GM23248 (cell line): ENCODE data around the gene ZNF729. TPM values are rescaled to one million over a fixed set of nuclear protein-coding genes. Genes with fewer than 3 reads are reported as not detected.

Experiments
- DNase-seq: peaks from one replicate; pipeline ENCODE4 v3.0.0-alpha.2; 2015
- H2AFZ ChIP-seq: fragments of 200-600 bp; sonication (generic); 2 replicates; pipeline ENCODE4 v1.6.1; 2016; ENCODE audit warnings: antibody characterized with exemption
- H3F3A ChIP-seq: fragments of 200-600 bp; sonication (generic); 2 replicates; pipeline ENCODE4 v1.6.1; 2016; ENCODE audit warnings: mild to moderate bottlenecking, antibody characterized with exemption, mixed run types; ENCODE audit not compliant: insufficient read depth
- H3K27ac ChIP-seq: fragments of 200-600 bp; sonication (generic); 2 replicates; pipeline ENCODE4 v1.5.1; 2016; ENCODE audit warnings: mild to moderate bottlenecking
- H3K27me3 ChIP-seq: fragments of 200-600 bp; sonication (generic); replicated peaks from 2 replicates; pipeline ENCODE4 v1.6.1; 2016; ENCODE audit warnings: mild to moderate bottlenecking; ENCODE audit not compliant: insufficient read depth
- H3K36me3 ChIP-seq: fragments of 200-600 bp; sonication (generic); 2 replicates; pipeline ENCODE4 v1.6.1; 2016; ENCODE audit warnings: low read depth, mild to moderate bottlenecking
- H3K4me1 ChIP-seq: fragments of 200-600 bp; sonication (generic); 2 replicates; pipeline ENCODE4 v1.6.1; 2016; ENCODE audit warnings: mild to moderate bottlenecking; ENCODE audit not compliant: insufficient read depth
- H3K4me2 ChIP-seq: fragments of 200-600 bp; sonication (generic); one replicate; pipeline ENCODE4 v1.6.1; 2016; ENCODE audit warnings: mild to moderate bottlenecking; ENCODE audit not compliant: unreplicated experiment
- H3K4me3 ChIP-seq: fragments of 200-600 bp; sonication (generic); 2 replicates; pipeline ENCODE4 v1.5.1; 2016; ENCODE audit warnings: mild to moderate bottlenecking
- H3K79me2 ChIP-seq: fragments of 200-600 bp; sonication (generic); 2 replicates; pipeline ENCODE4 v1.6.1; 2016; ENCODE audit warnings: mild to moderate bottlenecking; ENCODE audit not compliant: insufficient read depth
- H3K9ac ChIP-seq: fragments of 200-600 bp; sonication (generic); 2 replicates; pipeline ENCODE4 v1.6.1; 2016; ENCODE audit warnings: mild to moderate bottlenecking
- H3K9me2 ChIP-seq: fragments of 200-600 bp; sonication (generic); 2 replicates; pipeline ENCODE4 v1.6.1; 2016; ENCODE audit warnings: mixed run types, mild to moderate bottlenecking, moderate library complexity; ENCODE audit not compliant: insufficient read depth
- H3K9me3 ChIP-seq: fragments of 200-600 bp; sonication (generic); one replicate; pipeline ENCODE4 v1.6.1; 2017; ENCODE audit warnings: low read depth
- H4K20me1 ChIP-seq: fragments of 200-600 bp; sonication (generic); 2 replicates; pipeline ENCODE4 v1.6.0; 2016; ENCODE audit not compliant: insufficient read depth
- EZH2 ChIP-seq: fragments of 200-600 bp; sonication (generic); IDR thresholded peaks from 2 replicates; pipeline ENCODE4 v1.6.1; 2018; ENCODE audit warnings: antibody characterized with exemption, mild to moderate bottlenecking; ENCODE audit not compliant: insufficient read depth, poor library complexity, severe bottlenecking
- EZH2phosphoT487 ChIP-seq: fragments of 200-600 bp; sonication (generic); IDR thresholded peaks from 2 replicates; pipeline ENCODE4 v1.6.1; 2018; ENCODE audit warnings: antibody characterized with exemption, moderate library complexity, mild to moderate bottlenecking, low read depth; ENCODE audit not compliant: insufficient read depth
- WGBS, 2 experiments: methylation state at CpG; one replicate each; pipeline ENCODE4 v1.1.6; 2015 to 2017; ENCODE audit warnings: low lambda C conversion rate in 2 of 2, low coverage in 1 of 2; ENCODE audit errors: missing lambda C conversion rate in 2 of 2; 5-methylcytosine and 5-hydroxymethylcytosine counted together
- in situ Hi-C: fragments of 300-500 bp; cut with MboI; formaldehyde crosslinking; loops from 2 replicates; pipeline ENCODE4 v1.15.0; 2020
- polyA plus RNA-seq: library from polyadenylated mRNA; unstranded; fragments of >200 nt; fragmentation: Nextera tagmentation; extraction: Ambion mirVana; gene quantifications from 2 replicates; pipeline ENCODE4 v1.2.1, GENCODE V29; 2016
- total RNA-seq: library from RNA; depleted of rRNA; stranded (reverse); fragments of >200 nt; shearing (Covaris generic); gene quantifications from 2 replicates; pipeline ENCODE4 v1.2.3, GENCODE V29; 2014; rRNA removed

Gene ZNF729
- total RNA-seq (not detected in 2 replicates), polyA plus RNA-seq (not detected in 2 replicates)

DNA sequence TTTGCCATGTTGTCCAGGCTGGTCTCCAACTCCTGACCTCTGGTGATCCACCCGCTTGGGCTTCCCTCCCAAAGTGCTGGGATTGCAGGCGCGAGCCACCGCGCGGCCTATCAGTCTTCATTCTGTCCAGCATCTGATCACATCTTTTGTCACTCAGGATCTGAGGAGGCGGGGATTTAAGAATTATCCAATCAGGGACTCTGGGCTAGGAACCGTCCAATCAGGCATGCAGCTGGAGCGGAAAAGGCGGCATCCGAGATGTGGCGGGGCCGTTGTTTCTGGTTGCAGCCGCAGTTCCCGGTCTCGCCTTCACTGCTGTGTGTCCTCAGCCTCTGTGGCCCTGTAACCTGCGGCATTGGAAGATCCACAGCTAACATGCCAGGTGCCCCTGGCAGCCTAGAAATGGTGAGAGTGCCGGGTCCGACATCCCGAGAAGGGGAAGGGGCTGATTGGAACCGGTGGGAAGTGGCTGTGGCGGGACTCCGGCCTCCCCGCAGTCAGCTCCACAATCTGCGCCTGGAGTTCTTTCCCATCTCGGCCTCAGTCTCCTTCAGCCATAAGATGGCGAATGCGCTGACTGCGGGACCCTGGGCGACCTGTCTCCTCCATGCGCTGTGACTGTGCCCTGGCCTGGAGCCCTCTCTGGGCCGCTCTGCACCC lies at the start of gene ZNF729:
Gene ZNF729, plus strand, starts transcription at position 291 of the 660 bp plus-strand sequence. Its CDS starts 85 bp downstream, at position 376.
- no peak for TF ChIP-seq EZH2phosphoT487
- no peak for TF ChIP-seq EZH2
- Histone ChIP-seq H3F3A (no peaks in the 10 kb centered on the region), H3K27ac (no peak within 1 kb of the TSS), H3K9ac (no peak within 1 kb of the TSS), H3K4me1 (no peaks in the 10 kb centered on the region), H3K9me3 (no peaks in the 10 kb centered on the region), H3K4me2 (no peak within 1 kb of the TSS), H3K27me3 (no peaks in the 10 kb centered on the region), H2AFZ (no peak within 1 kb of the TSS), H4K20me1 (no peaks in the 10 kb centered on the region), H3K36me3 (no peaks in the 10 kb centered on the region), H3K79me2 (no peaks in the 10 kb centered on the region), H3K4me3 (no peak within 1 kb of the TSS), H3K9me2 (no peaks in the 10 kb centered on the region)
- 11 to 12% methylated on average over 31 to 32 of the region's 32 CpGs for WGBS, 2 experiments
- in situ Hi-C loops: no loop called here
- DNase-seq: no peak

DNA sequence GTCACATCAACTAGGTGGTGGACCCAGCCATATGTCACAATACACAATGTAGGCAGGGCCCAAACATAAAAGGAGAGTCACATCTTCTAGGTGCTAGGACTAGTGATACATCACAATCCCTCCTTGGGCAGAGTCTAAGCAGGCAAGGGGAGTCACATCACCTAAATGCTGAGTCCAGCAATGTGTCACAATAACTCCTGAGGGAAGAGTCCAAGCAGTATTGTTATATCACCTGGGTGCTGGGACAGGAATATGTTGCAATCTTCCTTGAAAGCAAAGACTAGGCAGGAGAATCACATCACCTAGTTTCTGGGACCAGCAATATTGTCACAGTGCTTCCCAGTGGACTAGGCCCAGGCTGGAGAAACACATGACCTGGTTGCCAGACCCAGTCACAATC lies 29.4 kb upstream of the ZNF729 start:
- no peak overlapping the region for H2AFZ ChIP-seq
- no peak overlapping the region for H3K27ac ChIP-seq
- no peaks in the 10 kb centered on the region for H3K36me3 ChIP-seq
- H3K4me1 ChIP-seq: no peaks in the 10 kb centered on the region
- no peaks in the 10 kb centered on the region for H3F3A ChIP-seq
- H3K9ac ChIP-seq: no peak overlapping the region
- H4K20me1 ChIP-seq: no peaks in the 10 kb centered on the region
- TF ChIP-seq EZH2: no peak
- no peak for TF ChIP-seq EZH2phosphoT487
- H3K4me3 ChIP-seq: no peak overlapping the region
- no peaks in the 10 kb centered on the region for H3K9me2 ChIP-seq
- in situ Hi-C loops: no loop called here
- no peaks in the 10 kb centered on the region for H3K9me3 ChIP-seq
- H3K27me3 ChIP-seq: no peaks in the 10 kb centered on the region
- no peak overlapping the region for H3K4me2 ChIP-seq
- no peaks in the 10 kb centered on the region for H3K79me2 ChIP-seq
- no peak for DNase-seq

- H3K27ac ChIP-seq: no peak overlapping the region
- no peak overlapping the region for H3K4me2 ChIP-seq
- H3K4me1 ChIP-seq: no peaks in the 10 kb centered on the region
- no peak for DNase-seq
- H3K9me3 ChIP-seq: no peaks in the 10 kb centered on the region
- no peaks in the 10 kb centered on the region for H3K9me2 ChIP-seq
- H2AFZ ChIP-seq: no peak overlapping the region
- H3K4me3 ChIP-seq: no peak overlapping the region
- H3K36me3 ChIP-seq: no peaks in the 10 kb centered on the region
- no peak overlapping the region for H3K9ac ChIP-seq
- H4K20me1 ChIP-seq: no peaks in the 10 kb centered on the region
- in situ Hi-C loops: no loop called here
- no peaks in the 10 kb centered on the region for H3K27me3 ChIP-seq
- no peaks in the 10 kb centered on the region for H3K79me2 ChIP-seq
- no peak for TF ChIP-seq EZH2phosphoT487
- 39 to 51% methylated on average over 2 of the region's 2 CpGs for WGBS, 2 experiments
- no peaks in the 10 kb centered on the region for H3F3A ChIP-seq
Observed at GRCh38 chr19:22257381-22257780, 28.9 kb upstream of the ZNF729 start.

GRCh38 chr19:22257916-22258315 lies 28.3 kb upstream of the ZNF729 start:
- Histone ChIP-seq H3K36me3 (no peaks in the 10 kb centered on the region), H3K9me3 (no peaks in the 10 kb centered on the region), H3K4me2 (no peak overlapping the region), H3K9me2 (no peaks in the 10 kb centered on the region), H3K9ac (no peak overlapping the region), H3K4me1 (no peaks in the 10 kb centered on the region), H3K79me2 (no peaks in the 10 kb centered on the region), H3F3A (no peaks in the 10 kb centered on the region), H4K20me1 (no peaks in the 10 kb centered on the region), H2AFZ (no peak overlapping the region), H3K27ac (no peak overlapping the region), H3K4me3 (no peak overlapping the region), H3K27me3 (no peaks in the 10 kb centered on the region)
- in situ Hi-C loops: no loop called here
- no peak for TF ChIP-seq EZH2phosphoT487
- TF ChIP-seq EZH2: no peak
- no peak for DNase-seq

- Histone ChIP-seq H3K36me3 (no peaks in the 10 kb centered on the region), H3K27ac (no peak overlapping the region), H3F3A (no peaks in the 10 kb centered on the region), H3K27me3 (no peaks in the 10 kb centered on the region), H3K79me2 (no peaks in the 10 kb centered on the region), H3K4me3 (no peak overlapping the region), H3K9ac (no peak overlapping the region), H3K4me2 (no peak overlapping the region), H3K9me3 (no peaks in the 10 kb centered on the region), H3K9me2 (no peaks in the 10 kb centered on the region), H4K20me1 (no peaks in the 10 kb centered on the region), H3K4me1 (no peaks in the 10 kb centered on the region), H2AFZ (no peak overlapping the region)
- TF ChIP-seq EZH2 (no peak), EZH2phosphoT487 (no peak)
- 24 to 33% methylated on average over 2 of the region's 2 CpGs for WGBS, 2 experiments
- DNase-seq: no peak
- in situ Hi-C loops: no loop called here
Observed at GRCh38 chr19:22260499-22260898, 25.7 kb upstream of the ZNF729 start.
